HG03457 (cell line): ENCODE measurements around the gene TOP3A.
A peak's percentile ranks its signal among the peaks of the same experiment; 100 is the strongest.
"Not testable (repeated sequence)": the region's sequence is repeated elsewhere in the genome, so short reads cannot be mapped to it uniquely, and the experiment has no call there.

Experiments used
- ATAC-seq: cut with Tn5 transposase; IDR thresholded peaks from one replicate; pipeline ENCODE4 v1.9.1; 2021; ENCODE audit warnings: moderate number of reproducible peaks; ENCODE audit not compliant: unreplicated experiment

Gene TOP3A

GRCh38 chr17:18314731-18315561 is at the start of gene TOP3A, which contains the start of gene SMCR8:
TOP3A (minus strand) TSS chr17:18314994; CDS start chr17:18314778, 216 bp downstream.
SMCR8 (plus strand) TSS chr17:18315293; CDS start chr17:18315790, 497 bp downstream.
- peak; percentile 69 for ATAC-seq

- no peak for ATAC-seq
Measured at GRCh38 chr17:18364166-18364565, 49.4 kb upstream of the TOP3A start.

GRCh38 chr17:18363101-18364049 is 48.6 kb upstream of the TOP3A start, which contains the start of gene SHMT1:
SHMT1 (minus strand) TSS chr17:18363550; CDS start chr17:18355981, 7,569 bp downstream.
- peak; percentile 85 for ATAC-seq

- no peak for ATAC-seq
Measured at GRCh38 chr17:18362698-18363100, 47.9 kb upstream of the TOP3A start.

- ATAC-seq: no peak
Measured at GRCh38 chr17:18361837-18362697, 47.3 kb upstream of the TOP3A start.

GRCh38 chr17:18360518-18360917 is 45.7 kb upstream of the TOP3A start:
- ATAC-seq: no peak

GRCh38 chr17:18356624-18357023 is 41.8 kb upstream of the TOP3A start:
- ATAC-seq: no peak

GRCh38 chr17:18353541-18353940 is 38.7 kb upstream of the TOP3A start:
- no peak for ATAC-seq

GRCh38 chr17:18344021-18344420 is 29.2 kb upstream of the TOP3A start:
- no peak for ATAC-seq

- ATAC-seq: no peak
Measured at GRCh38 chr17:18339933-18340332, 25.1 kb upstream of the TOP3A start.

GRCh38 chr17:18338158-18338557 is 23.4 kb upstream of the TOP3A start:
- not testable (repeated sequence) for ATAC-seq

GRCh38 chr17:18332909-18333489 is 18.2 kb upstream of the TOP3A start:
- no peak for ATAC-seq

- ATAC-seq: no peak
Measured at GRCh38 chr17:18331879-18332278, 17.1 kb upstream of the TOP3A start.

- ATAC-seq: no peak
Measured at GRCh38 chr17:18328643-18329204, 13.9 kb upstream of the TOP3A start.

- no peak for ATAC-seq
Measured at GRCh38 chr17:18327556-18327955, 12.8 kb upstream of the TOP3A start.

GRCh38 chr17:18327093-18327492 is 12.3 kb upstream of the TOP3A start:
- no peak for ATAC-seq

GRCh38 chr17:18326572-18326971 is 11.8 kb upstream of the TOP3A start:
- no peak for ATAC-seq

- ATAC-seq: no peak
Measured at GRCh38 chr17:18326039-18326438, 11.2 kb upstream of the TOP3A start.

- ATAC-seq: no peak
Measured at GRCh38 chr17:18324140-18325050, 9.6 kb upstream of the TOP3A start.
